ENCODE data around the gene RNF213.

Gene RNF213

DNA sequence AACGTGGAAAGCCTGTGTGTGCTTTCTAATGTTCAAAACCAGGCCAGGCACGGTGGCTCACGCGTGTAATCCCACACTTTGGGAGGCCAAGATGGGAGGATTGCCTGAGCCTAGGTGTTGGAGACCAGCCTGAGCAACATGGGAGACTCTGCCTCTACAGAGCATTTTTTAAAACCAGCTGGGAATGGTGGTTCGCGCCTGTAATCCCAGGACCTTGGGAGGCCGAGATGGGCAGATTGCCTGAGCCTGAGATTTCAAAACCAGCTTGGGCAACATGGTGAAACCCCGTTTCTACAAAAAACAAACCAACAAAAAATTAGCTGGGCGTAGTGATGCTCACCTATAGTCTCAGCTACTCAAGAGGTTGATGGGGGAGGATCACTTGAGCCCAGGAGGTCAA, 26.4 kb downstream of the RNF213 start:
- no peak overlapping the region for H3K4me3 ChIP-seq (replicated peaks; ENCODE audit: low read depth, low read length)
- DNase-seq (ENCODE audit: low read depth), result peak; percentile 11
- TF ChIP-seq, protein P1, sequence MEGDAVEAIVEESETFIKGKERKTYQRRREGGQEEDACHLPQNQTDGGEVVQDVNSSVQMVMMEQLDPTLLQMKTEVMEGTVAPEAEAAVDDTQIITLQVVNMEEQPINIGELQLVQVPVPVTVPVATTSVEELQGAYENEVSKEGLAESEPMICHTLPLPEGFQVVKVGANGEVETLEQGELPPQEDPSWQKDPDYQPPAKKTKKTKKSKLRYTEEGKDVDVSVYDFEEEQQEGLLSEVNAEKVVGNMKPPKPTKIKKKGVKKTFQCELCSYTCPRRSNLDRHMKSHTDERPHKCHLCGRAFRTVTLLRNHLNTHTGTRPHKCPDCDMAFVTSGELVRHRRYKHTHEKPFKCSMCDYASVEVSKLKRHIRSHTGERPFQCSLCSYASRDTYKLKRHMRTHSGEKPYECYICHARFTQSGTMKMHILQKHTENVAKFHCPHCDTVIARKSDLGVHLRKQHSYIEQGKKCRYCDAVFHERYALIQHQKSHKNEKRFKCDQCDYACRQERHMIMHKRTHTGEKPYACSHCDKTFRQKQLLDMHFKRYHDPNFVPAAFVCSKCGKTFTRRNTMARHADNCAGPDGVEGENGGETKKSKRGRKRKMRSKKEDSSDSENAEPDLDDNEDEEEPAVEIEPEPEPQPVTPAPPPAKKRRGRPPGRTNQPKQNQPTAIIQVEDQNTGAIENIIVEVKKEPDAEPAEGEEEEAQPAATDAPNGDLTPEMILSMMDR (IDR thresholded peaks at IDR 0.05; ENCODE audit: low read length, missing control alignments), result no peak

DNA sequence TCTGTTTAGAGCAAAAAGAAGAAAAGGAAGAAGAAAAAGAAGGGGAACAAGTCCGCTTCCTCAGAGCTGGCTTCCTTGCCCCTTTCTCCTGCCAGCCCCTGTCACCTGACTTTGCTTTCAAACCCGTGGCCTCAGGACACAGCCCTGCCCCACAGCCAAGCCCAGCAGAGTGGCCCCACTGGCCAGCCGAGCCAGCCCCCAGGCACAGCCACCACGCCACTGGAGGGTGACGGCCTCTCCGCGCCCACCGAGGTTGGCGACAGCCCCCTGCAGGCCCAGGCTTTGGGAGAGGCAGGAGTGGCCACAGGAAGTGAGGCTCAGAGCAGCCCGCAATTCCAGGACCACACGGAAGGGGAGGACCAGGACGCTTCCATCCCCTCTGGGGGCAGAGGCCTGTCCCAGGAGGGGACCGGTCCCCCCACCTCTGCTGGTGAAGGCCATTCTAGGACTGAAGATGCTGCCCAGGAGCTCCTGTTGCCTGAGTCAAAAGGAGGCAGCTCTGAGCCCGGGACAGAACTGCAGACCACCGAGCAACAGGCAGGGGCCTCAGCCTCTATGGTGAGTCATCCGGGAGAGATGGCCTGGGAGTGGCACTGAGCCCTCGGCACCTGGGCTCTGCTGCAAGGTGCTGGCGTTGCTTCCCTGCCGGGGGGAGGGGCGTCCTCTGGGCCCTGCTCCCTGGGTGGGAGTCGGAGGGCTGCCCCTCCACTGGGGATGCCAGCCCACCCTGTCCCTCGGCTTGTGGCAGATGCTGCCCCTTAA, 27.3 kb downstream of the RNF213 start:
- H3K4me3 ChIP-seq (replicated peaks; ENCODE audit: low read depth, low read length), result no peak overlapping the region
- TF ChIP-seq, protein P1 (IDR thresholded peaks at IDR 0.05; ENCODE audit: low read length, missing control alignments), result no peak
- DNase-seq (ENCODE audit: low read depth), result no peak

DNA sequence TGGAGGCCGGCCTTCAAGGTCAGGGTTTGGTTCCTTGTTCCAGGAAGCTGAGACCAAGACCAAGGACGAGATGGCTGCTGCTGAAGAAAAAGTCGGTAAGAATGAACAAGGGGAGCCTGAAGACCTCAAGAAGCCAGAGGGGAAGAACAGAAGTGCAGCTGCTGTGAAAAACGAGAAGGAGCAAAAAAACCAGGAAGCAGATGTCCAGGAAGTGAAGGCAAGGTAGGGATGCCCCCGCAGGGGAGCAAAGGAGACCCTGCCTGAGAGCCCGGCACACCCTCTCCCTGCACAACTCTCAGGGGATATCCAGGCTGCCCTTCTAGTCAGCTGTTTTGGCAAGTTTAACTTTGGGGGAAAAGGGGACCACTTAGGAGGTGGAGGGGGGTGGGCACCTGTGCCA, 29.0 kb downstream of the RNF213 start:
- TF ChIP-seq, protein P1 (IDR thresholded peaks at IDR 0.05; ENCODE audit: low read length, missing control alignments), result no peak
- no peak for DNase-seq (ENCODE audit: low read depth)
- no peak overlapping the region for H3K4me3 ChIP-seq (replicated peaks; ENCODE audit: low read depth, low read length)

DNA sequence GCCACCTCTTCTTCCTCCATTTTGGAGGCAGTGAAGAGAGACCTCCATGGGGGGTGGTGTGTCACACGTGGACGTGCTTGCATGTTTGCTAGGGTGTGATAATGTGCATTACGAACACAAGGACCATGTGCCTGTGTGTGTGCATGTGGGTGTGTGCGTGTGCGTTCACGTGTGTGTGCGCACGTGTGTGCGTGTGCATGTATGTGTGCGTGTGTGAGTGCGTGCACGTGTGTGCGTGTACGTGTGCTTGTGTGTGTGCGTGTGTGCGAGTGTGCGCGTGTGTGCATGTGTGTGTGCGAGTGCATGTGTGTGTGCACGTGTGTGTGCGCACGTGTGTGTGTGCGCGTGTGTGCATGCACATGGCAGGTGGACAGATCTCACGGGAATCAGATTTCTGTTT, 29.5 kb downstream of the RNF213 start:
- no peak for DNase-seq (ENCODE audit: low read depth)
- TF ChIP-seq, protein P1 (IDR thresholded peaks at IDR 0.05; ENCODE audit: low read length, missing control alignments), result no peak
- H3K4me3 ChIP-seq (replicated peaks; ENCODE audit: low read depth, low read length), result no peak overlapping the region

DNA sequence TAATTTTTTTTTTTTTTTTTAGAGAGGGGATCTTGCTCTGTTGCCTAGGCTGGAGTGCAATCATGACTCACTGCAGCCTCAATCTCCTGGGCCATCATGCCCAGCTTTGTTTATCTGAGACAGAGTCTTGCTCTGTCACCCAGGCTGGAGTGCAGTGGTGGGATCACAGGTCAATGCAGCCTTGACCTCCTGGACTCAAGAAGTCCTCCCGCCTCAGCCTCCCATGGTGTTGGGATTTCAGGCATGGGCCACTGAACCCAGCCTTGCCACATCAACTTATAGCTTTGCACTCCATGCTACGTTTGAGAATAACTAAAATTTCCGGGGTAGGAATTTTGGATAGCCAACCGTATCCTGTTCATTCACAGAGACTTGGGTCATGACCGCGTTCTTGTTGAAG, 30.6 kb downstream of the RNF213 start:
- H3K4me3 ChIP-seq (replicated peaks; ENCODE audit: low read depth, low read length), result no peak overlapping the region
- TF ChIP-seq, protein P1 (IDR thresholded peaks at IDR 0.05; ENCODE audit: low read length, missing control alignments), result no peak
- DNase-seq (ENCODE audit: low read depth), result no peak

DNA sequence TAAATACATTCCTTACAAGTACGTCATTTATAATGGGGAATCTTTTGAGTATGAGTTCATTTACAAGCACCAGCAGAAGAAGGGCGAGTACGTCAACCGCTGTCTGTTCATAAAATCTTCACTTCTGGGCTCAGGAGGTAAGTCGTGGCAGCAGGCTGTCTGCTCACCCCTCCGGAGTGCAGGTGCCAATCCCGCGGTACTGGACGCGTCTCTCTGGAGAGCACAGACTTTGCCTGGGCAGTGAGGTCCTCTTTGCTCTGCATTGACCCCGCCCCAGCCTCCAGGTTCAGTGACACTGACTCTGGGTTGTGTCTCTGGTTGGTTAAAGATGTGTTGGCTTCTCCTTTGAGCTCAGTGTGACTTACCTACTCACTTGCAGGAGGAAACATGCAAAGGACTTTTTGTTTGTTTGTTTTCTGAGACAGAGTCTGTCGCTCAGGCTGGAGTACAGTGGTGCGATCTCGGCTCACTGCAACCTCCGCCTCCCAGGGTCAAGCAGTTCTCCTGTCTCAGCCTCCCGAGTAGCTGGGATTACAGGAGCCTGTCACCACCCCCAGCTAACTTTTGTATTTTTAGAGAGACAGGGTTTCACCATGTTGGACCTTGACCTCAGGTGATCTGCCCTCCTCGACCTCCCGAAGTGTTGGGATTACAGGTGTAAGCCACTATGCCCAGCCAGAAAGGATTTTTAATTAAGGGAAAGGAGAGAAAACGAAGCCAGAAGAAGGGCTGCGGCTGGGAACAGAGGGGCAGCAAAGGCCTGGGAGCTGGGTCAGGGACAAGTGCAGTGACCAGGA, 31.2 kb downstream of the RNF213 start:
- no peak overlapping the region for H3K4me3 ChIP-seq (replicated peaks; ENCODE audit: low read depth, low read length)
- DNase-seq (ENCODE audit: low read depth), result no peak
- TF ChIP-seq, protein P1 (IDR thresholded peaks at IDR 0.05; ENCODE audit: low read length, missing control alignments), result no peak
